Thyroid gland (tissue), 4 donors: ENCODE data around the gene GNB2. TPM values are rescaled to one million over a fixed set of nuclear protein-coding genes. Genes with fewer than 3 reads are reported as not detected.
"Not testable (repeated sequence)": the region's sequence is repeated elsewhere in the genome, so short reads cannot be mapped to it uniquely, and the experiment has no call there.

Source experiments
- DNase-seq, 2 donors: peaks; one replicate each; pipeline ENCODE4 v3.0.0-alpha.2; 2019
- H3K27ac ChIP-seq, 3 donors: fragments of 200-600 bp; sonication (generic); 1 replicate in 2 of 3; 2 replicates in 1 of 3; pipeline ENCODE4 v1.5.1; 2016 to 2019; ENCODE audit warnings: mild to moderate bottlenecking in 1 of 3, moderate library complexity in 1 of 3
- H3K27me3 ChIP-seq: fragments of 200-600 bp; sonication (generic); one replicate; pipeline ENCODE4 v1.5.1; 2019
- H3K36me3 ChIP-seq, 2 donors: fragments of 200-600 bp; sonication (generic); one replicate each; pipeline ENCODE4 v1.5.1; 2016 to 2019
- H3K4me1 ChIP-seq, 2 donors: fragments of 200-600 bp; sonication (generic); one replicate each; pipeline ENCODE4 v1.5.1; 2017 to 2019
- H3K4me3 ChIP-seq, 3 donors: fragments of 200-600 bp; sonication (generic); replicated peaks in 1 of 3; 1 replicate in 2 of 3; 2 replicates in 1 of 3; pipeline ENCODE4 v1.5.1; 2016; ENCODE audit warnings: mild to moderate bottlenecking in 1 of 3
- H3K9me3 ChIP-seq: fragments of 200-600 bp; sonication (generic); one replicate; pipeline ENCODE4 v1.5.1; 2017
- POLR2A ChIP-seq, 2 donors: fragments of 450-650 bp; IDR thresholded peaks; one replicate each; pipeline ENCODE4 v1.6.1; 2017; ENCODE audit warnings: antibody characterized with exemption in 2 of 2, mild to moderate bottlenecking in 2 of 2, moderate library complexity in 1 of 2
- WGBS, 2 donors: methylation state at CpG; one replicate each; pipeline ENCODE4 v1.1.5; 2017; 5-methylcytosine and 5-hydroxymethylcytosine counted together
- intact Hi-C: fragments of 100-400 bp; cut with DNase I; formaldehyde crosslinking; loops from one replicate; pipeline ENCODE4 v1.15.1; 2023
- total RNA-seq, 4 donors: library from RNA; depleted of rRNA; stranded (reverse); fragments of >200 nt; gene quantifications; one replicate each; pipeline ENCODE4 v1.2.3, GENCODE V29; 2016
- TF ChIP-seq, protein P1 (sequence below), 6 experiments: fragments of 200-600 bp in 3 of 6; fragments of 450-650 bp in 3 of 6; sonication (generic) in 3 of 6; IDR thresholded peaks; one replicate each; pipeline ENCODE4 v1.5.1; 2016 to 2019; ENCODE audit warnings: antibody characterized with exemption in 6 of 6, mild to moderate bottlenecking in 2 of 6, inconsistent platforms in 1 of 6, moderate library complexity in 1 of 6

Gene GNB2
- total RNA-seq, 4 donors from 2014 or later = 168 to 221 (median 186) TPM

DNA sequence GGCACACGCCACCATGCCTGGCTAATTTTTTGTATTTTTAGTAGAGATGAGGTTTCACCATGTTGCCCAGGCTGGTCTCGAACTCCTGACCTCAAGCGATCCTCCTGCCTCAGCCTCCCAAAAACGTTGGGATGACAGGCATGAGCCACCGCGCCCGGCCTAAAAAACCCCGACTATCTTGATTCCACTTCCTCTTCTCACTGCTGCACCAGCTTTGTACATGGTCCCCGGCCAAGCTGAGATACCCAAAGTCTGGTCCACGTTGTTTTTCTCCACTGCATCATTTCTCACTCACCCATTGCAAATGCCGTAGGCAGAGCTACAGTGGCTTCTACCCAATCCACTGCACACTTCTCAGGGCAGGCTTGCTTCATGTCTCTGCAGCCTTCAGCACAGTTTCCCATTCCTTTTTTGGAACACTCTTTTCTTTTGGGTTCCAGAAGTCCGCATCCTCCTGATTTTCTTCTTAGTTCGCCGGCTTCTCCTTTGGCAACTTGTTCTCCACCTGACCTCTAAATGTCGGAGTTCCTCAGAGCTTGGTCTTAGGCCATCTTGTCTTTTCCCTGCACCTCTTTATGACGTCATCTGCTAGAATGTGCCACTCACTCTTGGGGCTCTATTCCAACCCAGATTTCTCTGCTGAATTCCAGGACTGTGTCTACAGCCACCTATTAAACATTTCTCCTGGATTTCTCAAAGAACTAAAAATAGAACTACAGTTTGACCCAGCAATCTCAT is 6.0 kb upstream of the GNB2 start:
- WGBS, 2 donors = 82 to 85% methylated on average over 16 of the region's 16 CpGs
- intact Hi-C loops = no loop called here
- Histone ChIP-seq H3K9me3 (no peaks in the 10 kb centered on the region), H3K27ac (no peak overlapping the region), H3K4me1 (no peaks in the 10 kb centered on the region), H3K36me3 (no peaks in the 10 kb centered on the region), H3K4me3 (no peak overlapping the region), H3K27me3 (no peaks in the 10 kb centered on the region)
- TF ChIP-seq, protein P1, sequence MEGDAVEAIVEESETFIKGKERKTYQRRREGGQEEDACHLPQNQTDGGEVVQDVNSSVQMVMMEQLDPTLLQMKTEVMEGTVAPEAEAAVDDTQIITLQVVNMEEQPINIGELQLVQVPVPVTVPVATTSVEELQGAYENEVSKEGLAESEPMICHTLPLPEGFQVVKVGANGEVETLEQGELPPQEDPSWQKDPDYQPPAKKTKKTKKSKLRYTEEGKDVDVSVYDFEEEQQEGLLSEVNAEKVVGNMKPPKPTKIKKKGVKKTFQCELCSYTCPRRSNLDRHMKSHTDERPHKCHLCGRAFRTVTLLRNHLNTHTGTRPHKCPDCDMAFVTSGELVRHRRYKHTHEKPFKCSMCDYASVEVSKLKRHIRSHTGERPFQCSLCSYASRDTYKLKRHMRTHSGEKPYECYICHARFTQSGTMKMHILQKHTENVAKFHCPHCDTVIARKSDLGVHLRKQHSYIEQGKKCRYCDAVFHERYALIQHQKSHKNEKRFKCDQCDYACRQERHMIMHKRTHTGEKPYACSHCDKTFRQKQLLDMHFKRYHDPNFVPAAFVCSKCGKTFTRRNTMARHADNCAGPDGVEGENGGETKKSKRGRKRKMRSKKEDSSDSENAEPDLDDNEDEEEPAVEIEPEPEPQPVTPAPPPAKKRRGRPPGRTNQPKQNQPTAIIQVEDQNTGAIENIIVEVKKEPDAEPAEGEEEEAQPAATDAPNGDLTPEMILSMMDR (IDR thresholded peaks at IDR 0.05) = no peak
- no peak for TF ChIP-seq POLR2A (IDR thresholded peaks at IDR 0.05)
- DNase-seq = no peak

DNA sequence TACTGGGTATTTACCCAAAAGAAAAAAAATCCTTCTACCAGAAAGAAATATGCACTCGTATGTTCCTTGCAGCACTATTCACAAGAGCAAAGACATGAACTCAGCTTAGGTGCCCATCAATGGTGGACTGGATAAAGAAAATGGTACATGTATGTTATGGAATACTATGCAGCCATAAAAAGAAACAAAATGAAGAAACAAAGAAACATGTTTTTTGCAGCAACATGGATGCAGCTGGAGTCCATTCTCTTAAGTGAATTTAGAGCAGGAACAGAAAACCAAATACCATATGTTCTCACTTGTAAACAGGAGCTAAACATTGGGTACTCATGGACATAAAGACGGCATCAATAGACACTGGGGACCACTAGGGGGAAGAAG is 5.5 kb upstream of the GNB2 start:
- WGBS, 2 donors = 81 to 82% methylated on average over 2 of the region's 2 CpGs
- Histone ChIP-seq H3K27ac (no peak overlapping the region), H3K27me3 (no peaks in the 10 kb centered on the region), H3K36me3 (no peaks in the 10 kb centered on the region), H3K4me1 (peaks cover 0 to 3% of the 10 kb centered on the region in 2 donors), H3K4me3 (no peak overlapping the region), H3K9me3 (no peaks in the 10 kb centered on the region)
- TF ChIP-seq POLR2A (IDR thresholded peaks at IDR 0.05) = no peak
- TF ChIP-seq, protein P1 (IDR thresholded peaks at IDR 0.05) = no peak
- intact Hi-C loops = no loop called here
- no peak for DNase-seq

DNA sequence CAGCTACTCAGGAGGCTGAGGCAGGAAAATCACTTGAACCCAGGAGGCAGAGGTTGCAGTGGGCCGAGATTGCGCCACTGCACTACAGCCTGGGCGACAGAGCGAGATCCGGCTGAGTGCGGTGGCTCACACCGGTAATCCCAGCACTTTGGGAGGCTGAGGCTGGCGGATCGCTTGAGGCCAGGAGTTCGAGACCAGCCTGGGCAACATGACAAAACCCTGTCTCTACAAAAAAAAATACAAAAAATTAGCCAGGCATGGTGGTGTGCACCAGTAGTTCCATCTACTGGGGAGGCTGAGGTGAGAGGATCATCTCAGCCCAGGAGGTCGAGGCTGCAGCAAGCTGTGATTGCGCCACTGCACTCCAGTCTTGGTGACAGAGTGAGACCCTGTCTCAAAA is 4.4 kb upstream of the GNB2 start:
- not testable (repeated sequence) for H3K36me3 ChIP-seq, H3K9me3 ChIP-seq, DNase-seq

DNA sequence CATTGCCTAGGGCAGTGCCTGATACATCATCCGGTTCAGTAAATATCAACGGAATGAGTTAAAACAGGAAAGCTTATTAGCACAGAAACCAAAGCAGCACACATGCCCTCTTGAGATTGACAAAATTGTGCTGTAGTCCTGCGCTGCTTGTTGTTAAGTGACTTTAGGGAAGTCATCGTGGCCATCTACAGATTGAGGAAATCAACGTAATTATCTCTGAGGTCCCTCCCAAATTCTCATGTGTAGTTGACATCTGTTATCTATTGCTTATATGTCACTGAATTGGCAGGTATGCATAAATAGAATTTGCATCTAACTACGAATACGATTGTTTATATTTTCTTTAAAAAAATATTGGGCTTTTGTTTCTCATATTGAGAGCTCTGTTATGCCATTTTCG is 3.5 kb upstream of the GNB2 start:
- WGBS, 2 donors = 80 to 85% methylated on average over 8 of the region's 8 CpGs
- intact Hi-C loops = no loop called here
- no peaks in the 10 kb centered on the region for H3K36me3 ChIP-seq
- H3K9me3 ChIP-seq = no peaks in the 10 kb centered on the region
- no peak overlapping the region for H3K4me3 ChIP-seq
- peaks cover 0 to 3% of the 10 kb centered on the region in 2 donors for H3K4me1 ChIP-seq
- TF ChIP-seq, protein P1 (IDR thresholded peaks at IDR 0.05) = no peak
- no peak for DNase-seq
- H3K27ac ChIP-seq = no peak overlapping the region
- H3K27me3 ChIP-seq = no peaks in the 10 kb centered on the region

More for the DNA sequence above, 4.4 kb upstream of the GNB2 start:
- H3K27me3 ChIP-seq, H3K27ac ChIP-seq, intact Hi-C loops, H3K4me1 ChIP-seq, H3K4me3 ChIP-seq: not testable (repeated sequence)
- 92% methylated on average over 12 of the region's 12 CpGs for WGBS, 2 donors

DNA sequence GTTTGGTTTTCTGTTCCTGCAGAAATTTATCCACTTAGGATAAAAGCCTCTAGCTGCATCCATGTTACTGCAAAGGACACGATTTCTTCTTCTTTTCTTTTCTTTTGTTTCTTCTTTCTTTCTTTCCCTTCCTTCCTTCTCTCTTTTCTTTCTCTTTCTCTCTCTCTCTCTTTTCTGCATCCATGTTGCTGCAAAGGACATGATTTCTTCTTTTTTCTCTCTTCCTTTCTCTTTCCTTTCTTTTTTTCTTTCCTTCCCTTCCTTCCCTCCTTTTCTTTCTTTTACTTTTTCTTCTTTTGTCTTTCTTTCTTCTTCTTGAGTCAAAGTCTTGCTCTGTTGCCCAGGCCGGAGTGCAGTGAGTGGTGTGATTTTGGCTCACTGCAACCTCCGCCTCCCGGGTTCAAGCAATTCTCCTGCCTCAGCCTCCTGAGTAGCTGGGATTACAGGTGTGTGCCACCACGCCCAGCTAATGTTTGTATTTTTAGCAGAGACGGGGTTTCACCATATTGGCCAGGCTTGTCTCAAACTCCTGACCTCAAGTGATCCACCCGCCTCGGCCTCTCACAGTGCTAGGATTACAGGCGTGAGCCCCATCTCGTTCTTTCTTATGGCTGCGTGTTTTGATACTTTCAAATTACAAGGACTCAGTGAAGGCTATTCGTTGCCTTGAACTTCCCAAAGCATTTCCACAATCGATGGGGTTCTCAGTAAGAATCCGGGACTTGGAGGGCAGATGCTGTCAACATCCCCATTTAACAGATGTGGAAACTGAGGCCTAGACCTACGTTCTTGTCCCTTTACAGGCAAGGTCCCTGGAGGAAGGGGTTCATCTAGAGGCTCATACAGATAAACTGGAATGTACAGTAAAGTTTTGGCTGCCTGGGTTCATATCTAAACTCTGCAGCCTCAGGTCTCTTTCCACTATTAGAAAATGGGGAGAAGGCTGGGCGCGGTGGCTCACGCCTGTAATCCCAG is 1.9 kb upstream of the GNB2 start:
- Histone ChIP-seq H3K27me3 (no peaks in the 10 kb centered on the region), H3K9me3 (no peaks in the 10 kb centered on the region), H3K27ac (no peak overlapping the region), H3K36me3 (peaks cover 2% of the 10 kb centered on the region in 2 donors), H3K4me1 (peaks cover 8 to 11% of the 10 kb centered on the region in 2 donors), H3K4me3 (no peak overlapping the region)
- WGBS, 2 donors = 91 to 92% methylated on average over 18 of the region's 18 CpGs
- no peak for DNase-seq
- TF ChIP-seq POLR2A (IDR thresholded peaks at IDR 0.05) = no peak
- TF ChIP-seq, protein P1 (IDR thresholded peaks at IDR 0.05) = no peak
- intact Hi-C loops = no loop called here
